ENCODE results near the gene MUSTN1. TPM values are rescaled to one million over a fixed set of nuclear protein-coding genes. Genes with fewer than 3 reads are reported as not detected.

MUSTN1 gene
- total and polyA plus RNA-seq, 2 of the 13 experiments (the other 11 are each of a cell fraction or from before 2014, with no cell fraction given), result 0.84 to 1.4 TPM

DNA sequence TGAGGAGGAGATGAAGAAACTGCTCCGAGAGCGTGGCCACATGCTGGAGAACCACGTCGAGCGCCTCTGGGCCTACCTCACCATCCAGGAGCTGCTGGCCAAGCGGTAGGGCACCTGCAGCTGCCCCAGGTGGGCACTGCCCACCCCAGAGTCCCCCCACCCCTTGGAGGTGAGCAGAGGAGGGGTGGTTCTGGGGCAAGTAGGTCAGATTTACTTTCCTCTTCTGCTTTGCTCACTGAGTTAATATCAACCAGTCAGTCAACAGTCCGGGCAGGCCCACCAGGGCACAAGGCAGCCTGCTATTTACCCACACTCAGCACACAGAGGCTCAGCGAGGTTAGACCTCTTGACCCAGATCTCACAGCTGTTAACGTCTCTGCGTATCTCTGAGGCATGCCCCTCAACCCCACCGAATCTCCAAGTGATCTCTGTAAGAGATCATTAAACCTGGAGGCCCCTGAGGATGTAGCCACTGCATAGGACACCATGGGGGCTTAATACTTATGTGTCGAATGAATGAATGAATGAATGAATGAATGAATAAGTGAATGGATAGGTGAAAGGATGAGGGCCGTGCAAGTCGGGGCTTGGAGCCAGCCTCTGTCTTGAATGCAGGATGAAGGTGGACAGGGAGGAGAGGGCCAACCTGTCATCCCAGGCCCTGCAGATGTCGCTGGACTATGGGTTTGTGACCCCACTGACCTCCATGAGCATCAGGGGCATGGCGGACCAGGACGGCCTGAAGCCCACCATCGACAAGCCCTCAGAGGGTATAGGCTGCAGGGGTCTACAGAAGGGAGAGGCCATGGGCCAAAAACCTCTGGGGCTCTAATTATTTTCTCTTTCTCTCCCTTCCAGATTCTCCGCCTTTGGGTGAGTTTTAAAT, 48.2 kb downstream of the MUSTN1 start (continued):
- no peak for TF ChIP-seq ZNF703 (CRISPR knock-in tag; IDR thresholded peaks at IDR 0.05; ENCODE audit: borderline replicate concordance)
- TF ChIP-seq ZNF225 (CRISPR knock-in tag; IDR thresholded peaks at IDR 0.05), result no peak
- TF ChIP-seq ZNF619 (CRISPR knock-in tag; IDR thresholded peaks at IDR 0.05), result no peak
- no peak for TF ChIP-seq RORA (CRISPR knock-in tag; IDR thresholded peaks at IDR 0.05)
- TF ChIP-seq FOXA1 (IDR thresholded peaks at IDR 0.05), result no peak
- TF ChIP-seq FOXA1 (CRISPR knock-in tag; IDR thresholded peaks at IDR 0.05), result peak; percentile 78
- no peak for TF ChIP-seq NFYC (CRISPR knock-in tag; IDR thresholded peaks at IDR 0.05)
- TF ChIP-seq, protein P1, sequence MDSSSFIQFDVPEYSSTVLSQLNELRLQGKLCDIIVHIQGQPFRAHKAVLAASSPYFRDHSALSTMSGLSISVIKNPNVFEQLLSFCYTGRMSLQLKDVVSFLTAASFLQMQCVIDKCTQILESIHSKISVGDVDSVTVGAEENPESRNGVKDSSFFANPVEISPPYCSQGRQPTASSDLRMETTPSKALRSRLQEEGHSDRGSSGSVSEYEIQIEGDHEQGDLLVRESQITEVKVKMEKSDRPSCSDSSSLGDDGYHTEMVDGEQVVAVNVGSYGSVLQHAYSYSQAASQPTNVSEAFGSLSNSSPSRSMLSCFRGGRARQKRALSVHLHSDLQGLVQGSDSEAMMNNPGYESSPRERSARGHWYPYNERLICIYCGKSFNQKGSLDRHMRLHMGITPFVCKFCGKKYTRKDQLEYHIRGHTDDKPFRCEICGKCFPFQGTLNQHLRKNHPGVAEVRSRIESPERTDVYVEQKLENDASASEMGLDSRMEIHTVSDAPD (CRISPR knock-in tag; IDR thresholded peaks at IDR 0.05), result no peak
- TF ChIP-seq ZNF891 (CRISPR knock-in tag; IDR thresholded peaks at IDR 0.05), result 0 out of 2 replicates have a peak, but pooled peaks have one; percentile 3
- TF ChIP-seq ZC3H13 (CRISPR knock-in tag; IDR thresholded peaks at IDR 0.05), result no peak
- TF ChIP-seq ZBTB7B (CRISPR knock-in tag; IDR thresholded peaks at IDR 0.05), result peak; percentile 72; the same call in 1 of the 2 replicates
- TF ChIP-seq, protein P2, sequence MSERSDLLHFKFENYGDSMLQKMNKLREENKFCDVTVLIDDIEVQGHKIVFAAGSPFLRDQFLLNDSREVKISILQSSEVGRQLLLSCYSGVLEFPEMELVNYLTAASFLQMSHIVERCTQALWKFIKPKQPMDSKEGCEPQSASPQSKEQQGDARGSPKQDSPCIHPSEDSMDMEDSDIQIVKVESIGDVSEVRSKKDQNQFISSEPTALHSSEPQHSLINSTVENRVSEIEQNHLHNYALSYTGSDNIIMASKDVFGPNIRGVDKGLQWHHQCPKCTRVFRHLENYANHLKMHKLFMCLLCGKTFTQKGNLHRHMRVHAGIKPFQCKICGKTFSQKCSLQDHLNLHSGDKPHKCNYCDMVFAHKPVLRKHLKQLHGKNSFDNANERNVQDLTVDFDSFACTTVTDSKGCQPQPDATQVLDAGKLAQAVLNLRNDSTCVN (CRISPR knock-in tag; IDR thresholded peaks at IDR 0.05; ENCODE audit: borderline replicate concordance), result no peak
- no peak for TF ChIP-seq ZNF143 (CRISPR knock-in tag; IDR thresholded peaks at IDR 0.05)
- peak; percentile 96 for TF ChIP-seq HNRNPL (IDR thresholded peaks at IDR 0.05; ENCODE audit: low read depth, low read length)
- no peak for TF ChIP-seq ZNF549 (CRISPR knock-in tag; IDR thresholded peaks at IDR 0.05)
- TF ChIP-seq, protein P3, sequence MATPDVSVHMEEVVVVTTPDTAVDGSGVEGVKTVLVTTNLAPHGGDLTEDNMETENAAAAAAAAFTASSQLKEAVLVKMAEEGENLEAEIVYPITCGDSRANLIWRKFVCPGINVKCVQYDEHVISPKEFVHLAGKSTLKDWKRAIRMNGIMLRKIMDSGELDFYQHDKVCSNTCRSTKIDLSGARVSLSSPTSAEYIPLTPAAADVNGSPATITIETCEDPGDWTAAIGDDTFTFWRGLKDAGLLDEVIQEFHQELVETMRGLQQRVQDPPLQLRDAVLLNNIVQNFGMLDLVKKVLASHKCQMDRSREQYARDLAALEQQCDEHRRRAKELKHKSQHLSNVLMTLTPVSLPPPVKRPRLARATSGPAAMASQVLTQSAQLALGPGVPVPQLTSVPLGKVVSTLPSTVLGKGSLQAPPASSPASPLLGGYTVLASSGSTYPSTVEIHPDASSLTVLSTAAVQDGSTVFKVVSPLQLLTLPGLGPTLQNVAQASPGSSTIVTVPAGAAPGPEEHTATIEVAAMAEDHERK (CRISPR knock-in tag; IDR thresholded peaks at IDR 0.05; ENCODE audit: low read depth), result no peak
- no peak for TF ChIP-seq ZNF713 (CRISPR knock-in tag; IDR thresholded peaks at IDR 0.05)
- TF ChIP-seq ZNF781 (CRISPR knock-in tag; IDR thresholded peaks at IDR 0.05; ENCODE audit: borderline replicate concordance, not compliant biosample characterization), result no peak
- TF ChIP-seq NKX3-1 (CRISPR knock-in tag; IDR thresholded peaks at IDR 0.05), result no peak
- TF ChIP-seq, protein P4, sequence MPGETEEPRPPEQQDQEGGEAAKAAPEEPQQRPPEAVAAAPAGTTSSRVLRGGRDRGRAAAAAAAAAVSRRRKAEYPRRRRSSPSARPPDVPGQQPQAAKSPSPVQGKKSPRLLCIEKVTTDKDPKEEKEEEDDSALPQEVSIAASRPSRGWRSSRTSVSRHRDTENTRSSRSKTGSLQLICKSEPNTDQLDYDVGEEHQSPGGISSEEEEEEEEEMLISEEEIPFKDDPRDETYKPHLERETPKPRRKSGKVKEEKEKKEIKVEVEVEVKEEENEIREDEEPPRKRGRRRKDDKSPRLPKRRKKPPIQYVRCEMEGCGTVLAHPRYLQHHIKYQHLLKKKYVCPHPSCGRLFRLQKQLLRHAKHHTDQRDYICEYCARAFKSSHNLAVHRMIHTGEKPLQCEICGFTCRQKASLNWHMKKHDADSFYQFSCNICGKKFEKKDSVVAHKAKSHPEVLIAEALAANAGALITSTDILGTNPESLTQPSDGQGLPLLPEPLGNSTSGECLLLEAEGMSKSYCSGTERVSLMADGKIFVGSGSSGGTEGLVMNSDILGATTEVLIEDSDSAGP (CRISPR knock-in tag; IDR thresholded peaks at IDR 0.05; ENCODE audit: borderline replicate concordance), result no peak
- TF ChIP-seq ZNF335 (CRISPR knock-in tag; IDR thresholded peaks at IDR 0.05), result no peak
- TF ChIP-seq WIZ (CRISPR knock-in tag; IDR thresholded peaks at IDR 0.05), result no peak
- no peak for TF ChIP-seq NFE2L1 (CRISPR knock-in tag; IDR thresholded peaks at IDR 0.05; ENCODE audit: borderline replicate concordance)
- no peak for TF ChIP-seq ZNF180 (CRISPR knock-in tag; IDR thresholded peaks at IDR 0.05; ENCODE audit: borderline replicate concordance, low read depth)
- TF ChIP-seq ZNF816 (CRISPR knock-in tag; IDR thresholded peaks at IDR 0.05; ENCODE audit: borderline replicate concordance), result no peak
- no peak for TF ChIP-seq ZC3H4 (CRISPR knock-in tag; IDR thresholded peaks at IDR 0.05; ENCODE audit: borderline replicate concordance)
